GM12873 (cell line): ENCODE measurements around the gene TLR1.

Experiments used
- CTCF ChIP-seq: IDR thresholded peaks from 2 replicates; pipeline ENCODE4 v1.5.1; 2012; ENCODE audit warnings: low read depth, mild to moderate bottlenecking, moderate library complexity, low read length, control low read depth; ENCODE audit not compliant: insufficient read depth; ENCODE audit errors: missing control alignments

TLR1 gene

GRCh38 chr4:38803833-38804653 lies 548 bp downstream of the TLR1 start:
- TF ChIP-seq CTCF = no peak

- no peak for TF ChIP-seq CTCF
Measured at GRCh38 chr4:38802561-38803355, 1.8 kb downstream of the TLR1 start.

- TF ChIP-seq CTCF = no peak
Measured at GRCh38 chr4:38800961-38801450, 3.6 kb downstream of the TLR1 start.

- TF ChIP-seq CTCF = no peak
Measured at GRCh38 chr4:38800366-38800765, 4.2 kb downstream of the TLR1 start.

GRCh38 chr4:38795087-38795486 lies 9.5 kb downstream of the TLR1 start:
- TF ChIP-seq CTCF = no peak

- TF ChIP-seq CTCF = no peak
Measured at GRCh38 chr4:38794051-38794450, 10.5 kb downstream of the TLR1 start.

- TF ChIP-seq CTCF = no peak
Measured at GRCh38 chr4:38791010-38791409, 13.6 kb downstream of the TLR1 start.
